IMR-90 (cell line): Measurements from ENCODE around the gene ZNF302. TPM values are rescaled to one million over a fixed set of nuclear protein-coding genes. Genes with fewer than 3 reads are reported as not detected.
"Not testable (repeated sequence)": the region's sequence is repeated elsewhere in the genome, so short reads cannot be mapped to it uniquely, and the experiment has no call there.

ENCODE experiments used
- ATAC-seq: fragments of 200-7000 bp; cut with Tn5 transposase; 2 replicates; pipeline ENCODE4 v1.9.1; 2020; ENCODE audit warnings: low read depth, mild to moderate bottlenecking, moderate library complexity
- BruUV-seq: library from RNA; stranded (reverse); fragments of 400-500 nt; replicated peaks from 2 replicates; lab custom pipeline; 2021; lab: Mats Ljungman, UMichigan
- CTCF ChIA-PET: fragments of 300-600 bp; formaldehyde crosslinking; extraction: SDS; loops from one replicate; lab custom pipeline; 2021; ENCODE audit warnings: antibody characterized with exemption; lab: Yijun Ruan, JAX
- POLR2A ChIA-PET: fragments of 300-600 bp; sonication (Branson Sonifier 250); formaldehyde crosslinking; loops from one replicate; lab custom pipeline; 2022; ENCODE audit warnings: antibody characterized with exemption; ENCODE audit not compliant: unreplicated experiment; lab: Charles Lee
- DNase-seq: peaks from one replicate; pipeline ENCODE4 v3.0.0; 2013
- H2AFZ ChIP-seq: replicated peaks from 2 replicates; pipeline ENCODE3; 2013; ENCODE audit warnings: low read length, mild to moderate bottlenecking; ENCODE audit not compliant: poor library complexity
- H2AK5ac ChIP-seq: 2 replicates; pipeline ENCODE4 v1.6.1; 2013; ENCODE audit warnings: low read depth, low read length, inconsistent platforms
- H2AK9ac ChIP-seq: replicated peaks from 2 replicates; pipeline ENCODE3; 2013; ENCODE audit warnings: mild to moderate bottlenecking, low read depth, low read length, moderate library complexity; ENCODE audit not compliant: poor library complexity
- H2BK120ac ChIP-seq: 2 replicates; pipeline ENCODE4 v1.6.1; 2013; ENCODE audit warnings: low read depth, low read length, inconsistent platforms
- H2BK15ac ChIP-seq: 3 replicates; pipeline ENCODE4 v1.6.1; 2013; ENCODE audit warnings: low read depth, low read length, inconsistent platforms
- H2BK20ac ChIP-seq: 2 replicates; pipeline ENCODE4 v1.6.1; 2013; ENCODE audit warnings: low read depth, mild to moderate bottlenecking, inconsistent platforms, low read length, moderate library complexity
- H2BK5ac ChIP-seq: 2 replicates; pipeline ENCODE4 v1.6.1; 2013; ENCODE audit warnings: mild to moderate bottlenecking, low read depth, low read length, inconsistent platforms; ENCODE audit not compliant: poor library complexity, severe bottlenecking
- H3K14ac ChIP-seq: replicated peaks from 2 replicates; pipeline ENCODE4 v1.6.1; 2013; ENCODE audit warnings: low read depth, low read length, inconsistent platforms
- H3K18ac ChIP-seq: 2 replicates; pipeline ENCODE4 v1.6.1; 2013; ENCODE audit warnings: low read depth, low read length, control low read depth
- H3K23ac ChIP-seq: 2 replicates; pipeline ENCODE4 v1.6.1; 2013; ENCODE audit warnings: low read depth, low read length, inconsistent platforms
- H3K27ac ChIP-seq: 2 replicates; pipeline ENCODE4 v1.5.1; 2013; ENCODE audit warnings: mild to moderate bottlenecking, control low read depth, low read length; ENCODE audit not compliant: insufficient read depth
- H3K27me3 ChIP-seq: 2 replicates; pipeline ENCODE4 v1.6.1; 2013; ENCODE audit warnings: low read length; ENCODE audit not compliant: control insufficient read depth, insufficient read depth
- H3K36me3 ChIP-seq: 2 replicates; pipeline ENCODE4 v1.6.1; 2013; ENCODE audit warnings: low read length, mixed read lengths; ENCODE audit not compliant: control insufficient read depth, insufficient read depth
- H3K4ac ChIP-seq: 2 replicates; pipeline ENCODE4 v1.6.1; 2013; ENCODE audit warnings: low read depth, low read length, inconsistent platforms
- H3K4me1 ChIP-seq: 2 replicates; pipeline ENCODE4 v1.6.1; 2013; ENCODE audit warnings: low read length, mixed read lengths; ENCODE audit not compliant: control insufficient read depth, insufficient read depth
- H3K4me2 ChIP-seq: 2 replicates; pipeline ENCODE4 v1.6.1; 2013; ENCODE audit warnings: low read depth, mild to moderate bottlenecking, control low read depth, low read length, moderate library complexity
- H3K4me3 ChIP-seq: 2 replicates; pipeline ENCODE4 v1.5.1; 2013; ENCODE audit warnings: low read depth, mild to moderate bottlenecking, control low read depth, low read length, moderate library complexity; ENCODE audit not compliant: insufficient read depth
- H3K56ac ChIP-seq: 2 replicates; pipeline ENCODE4 v1.6.1; 2013; ENCODE audit warnings: low read length, inconsistent platforms; ENCODE audit not compliant: insufficient read depth; ENCODE audit errors: extremely low read depth
- H3K79me1 ChIP-seq, 2 experiments: 2 replicates each; pipeline ENCODE4 v1.6.1; 2013; ENCODE audit warnings: low read length in 2 of 2, inconsistent platforms in 1 of 2, low read depth in 1 of 2
- H3K9ac ChIP-seq: 2 replicates; pipeline ENCODE4 v1.6.1; 2013; ENCODE audit warnings: low read depth, low read length, control low read depth
- H3K9me1 ChIP-seq: 2 replicates; pipeline ENCODE4 v1.6.1; 2013; ENCODE audit warnings: low read length, inconsistent platforms; ENCODE audit not compliant: insufficient read depth
- H3K9me3 ChIP-seq: 2 replicates; pipeline ENCODE4 v1.6.1; 2013; ENCODE audit warnings: low read length; ENCODE audit not compliant: control insufficient read depth, insufficient read depth
- H4K20me1 ChIP-seq: 2 replicates; pipeline ENCODE4 v1.6.1; 2013; ENCODE audit warnings: low read length, inconsistent platforms; ENCODE audit not compliant: insufficient read depth
- H4K5ac ChIP-seq: 2 replicates; pipeline ENCODE4 v1.6.1; 2013; ENCODE audit warnings: mild to moderate bottlenecking, low read depth, low read length, control low read depth
- H4K8ac ChIP-seq, 2 experiments: 2 replicates each; pipeline ENCODE4 v1.6.1; 2013; ENCODE audit warnings: low read depth in 2 of 2, low read length in 2 of 2, control low read depth in 1 of 2, inconsistent platforms in 1 of 2
- H4K91ac ChIP-seq: 2 replicates; pipeline ENCODE4 v1.6.1; 2013; ENCODE audit warnings: low read depth, low read length, inconsistent platforms; ENCODE audit not compliant: insufficient read depth
- CTCF ChIP-seq: conservative IDR thresholded peaks from 2 replicates; pipeline ENCODE4 v1.5.1; 2012; ENCODE audit warnings: mild to moderate bottlenecking, low read depth, low read length, improper control_type of control experiment
- MAFK ChIP-seq: IDR thresholded peaks from 2 replicates; pipeline ENCODE4 v1.6.1; 2012; ENCODE audit warnings: low read depth, low read length, improper control_type of control experiment
- MAZ ChIP-seq: IDR thresholded peaks from 2 replicates; pipeline ENCODE4 v1.6.1; 2012; ENCODE audit warnings: low read depth, mild to moderate bottlenecking, low read length, improper control_type of control experiment, moderate library complexity, borderline replicate concordance
- RAD21 ChIP-seq: IDR thresholded peaks from 2 replicates; pipeline ENCODE4 v1.6.1; 2012; ENCODE audit warnings: low read length, improper control_type of control experiment
- RCOR1 ChIP-seq: IDR thresholded peaks from 2 replicates; pipeline ENCODE4 v1.6.1; 2012; ENCODE audit warnings: mild to moderate bottlenecking, low read length, improper control_type of control experiment; ENCODE audit not compliant: insufficient replicate concordance
- RFX5 ChIP-seq: IDR thresholded peaks from 2 replicates; pipeline ENCODE4 v1.8.0; 2012; ENCODE audit warnings: low read depth, mild to moderate bottlenecking, low read length, moderate library complexity
- USF2 ChIP-seq: fragments of 150-350 bp; IDR thresholded peaks from 2 replicates; pipeline ENCODE4 v1.6.1; 2017; ENCODE audit warnings: mild to moderate bottlenecking, antibody characterized with exemption, low read length, low read depth
- WGBS, 2 experiments: methylation state at CpG; one replicate each; pipeline versions ENCODE4 v1.1.5 to v1.1.7; 2013; ENCODE audit warnings: missing lambda C conversion rate in 2 of 2; ENCODE audit not compliant: insufficient read length in 1 of 2; ENCODE audit errors: extremely low coverage in 2 of 2; 5-methylcytosine and 5-hydroxymethylcytosine counted together
- dilution Hi-C: fragments of 300-500 bp; cut with HindIII; formaldehyde crosslinking; loops from one replicate; pipeline ENCODE4 v1.14.3; 2018; ENCODE audit warnings: low sequenced_read_pairs; ENCODE audit not compliant: unreplicated experiment
- in situ Hi-C: fragments of 300-500 bp; cut with MboI; formaldehyde crosslinking; loops from 3 replicates; pipeline ENCODE4 v1.14.3; 2019; ENCODE audit warnings: low sequenced_read_pairs, inconsistent platforms, mixed read lengths
- intact Hi-C: fragments of 100-400 bp; cut with micrococcal nuclease; formaldehyde crosslinking; loops from 2 replicates; pipeline ENCODE4 v1.10.0; 2022
- polyA plus RNA-seq, 3 experiments: library from polyadenylated mRNA; depleted of rRNA; stranded (reverse); fragments of >200 nt; gene quantifications; 2 replicates each; pipeline ENCODE4 v1.2.3, GENCODE V29; 2012; ENCODE audit warnings: low replicate concordance in 1 of 3
- total RNA-seq: library from RNA; depleted of rRNA; stranded (reverse); fragments of >200 nt; gene quantifications from 2 replicates; pipeline ENCODE4 v1.2.3, GENCODE V29; 2012

ZNF302 gene
- total and polyA plus RNA-seq, 2 of the 4 experiments (the other 2 are of a cell fraction) = 9.1 to 9.5 TPM

- Histone ChIP-seq H3K4me2 (no peak overlapping the region), H2AK9ac (no peak overlapping the region), H3K9me1 (no peaks in the 10 kb centered on the region), H2BK120ac (no peak overlapping the region), H2BK20ac (no peak overlapping the region), H3K79me1 (no peaks in the 10 kb centered on the region), H3K4me1 (peaks cover 5% of the 10 kb centered on the region), H3K4ac (no peak overlapping the region), H2AFZ (no peak overlapping the region), H2AK5ac (no peak overlapping the region), H2BK5ac (no peak overlapping the region), H3K4me3 (no peak overlapping the region), H3K23ac (no peak overlapping the region), H4K8ac (no peak overlapping the region), H4K5ac (no peak overlapping the region), H4K20me1 (no peaks in the 10 kb centered on the region), H3K56ac (no peak overlapping the region), H2BK15ac (no peak overlapping the region), H3K14ac (no peak overlapping the region), H3K27ac (no peak overlapping the region), H4K91ac (no peak overlapping the region), H3K36me3 (no peaks in the 10 kb centered on the region), H3K9me3 (no peaks in the 10 kb centered on the region), H3K27me3 (no peaks in the 10 kb centered on the region), H3K9ac (no peak overlapping the region), H3K18ac (no peak overlapping the region)
- WGBS, 2 experiments = no CpG with 5 or more reads among the region's 6 CpGs
- intact Hi-C loops = no loop called here
- dilution Hi-C loops = no loop called here
- TF ChIP-seq USF2 (no peak), MAZ (no peak), MAFK (no peak), RAD21 (no peak), RCOR1 (no peak), CTCF (no peak), RFX5 (no peak)
- ChIA-PET POLR2A (no interaction called here), CTCF (no interaction called here)
- BruUV-seq = no TSS peak
- ATAC-seq (no peak), DNase-seq (no peak)
- in situ Hi-C loops = no loop called here
Measured at GRCh38 chr19:34664870-34665269, 12.6 kb upstream of the ZNF302 start.

- H3K9ac ChIP-seq = not testable (repeated sequence)
Measured at GRCh38 chr19:34665275-34665674, 12.2 kb upstream of the ZNF302 start.

More at GRCh38 chr19:34665275-34665674, 12.2 kb upstream of the ZNF302 start:
- H3K4me2 ChIP-seq, H4K8ac ChIP-seq, H3K27ac ChIP-seq, H3K9me3 ChIP-seq, H4K20me1 ChIP-seq, H2BK15ac ChIP-seq, H2BK20ac ChIP-seq, H4K91ac ChIP-seq, CTCF ChIA-PET, POLR2A ChIA-PET, H3K4me1 ChIP-seq, dilution Hi-C loops, H3K27me3 ChIP-seq, H2AFZ ChIP-seq, in situ Hi-C loops, H3K56ac ChIP-seq, ATAC-seq, H3K9me1 ChIP-seq, H3K79me1 ChIP-seq, H3K14ac ChIP-seq, H2AK9ac ChIP-seq, H2BK5ac ChIP-seq, BruUV-seq, H4K5ac ChIP-seq, H3K18ac ChIP-seq, H3K23ac ChIP-seq, H3K4me3 ChIP-seq, H2AK5ac ChIP-seq, H3K4ac ChIP-seq, H3K36me3 ChIP-seq, H2BK120ac ChIP-seq, intact Hi-C loops, DNase-seq: not testable (repeated sequence)
- 100% methylated on average over 1 of the region's 4 CpGs; no CpG with 5 or more reads in 1 of the 2 experiments for WGBS, 2 experiments
